OCI-LY3 (cell line): Measurements from ENCODE around the gene SLFN5.

Experiments used
- H2AFZ ChIP-seq: fragments of 200-600, 300-600 bp; shearing (Covaris generic); 2 replicates; pipeline ENCODE4 v1.6.0; 2014; ENCODE audit warnings: antibody characterized with exemption, low read depth, low read length
- H3K27ac ChIP-seq: fragments of 200-600, 300-600 bp; sonication (generic); 2 replicates; pipeline ENCODE4 v1.5.1; 2014; ENCODE audit warnings: mild to moderate bottlenecking, low read length, moderate library complexity, mixed read lengths
- H3K27me3 ChIP-seq: fragments of 200-600, 300-600 bp; sonication (generic); 2 replicates; pipeline ENCODE4 v1.6.1; 2014; ENCODE audit warnings: low read depth, low read length, mixed read lengths
- H3K36me3 ChIP-seq: fragments of 200-600, 300-600 bp; sonication (generic); replicated peaks from 2 replicates; pipeline ENCODE3; 2014; ENCODE audit warnings: low read depth, low read length, mixed read lengths
- H3K4me1 ChIP-seq: fragments of 300-600, 200-600 bp; sonication (generic); 2 replicates; pipeline ENCODE4 v1.6.1; 2014; ENCODE audit warnings: low read length, mixed read lengths
- H3K4me2 ChIP-seq: fragments of 200-600, 300-600 bp; sonication (generic); 2 replicates; pipeline ENCODE4 v1.6.1; 2014; ENCODE audit warnings: low read length, mixed read lengths
- H3K4me3 ChIP-seq: fragments of 300-600, 200-600 bp; sonication (generic); 2 replicates; pipeline ENCODE4 v1.5.1; 2014; ENCODE audit warnings: antibody characterized with exemption, mild to moderate bottlenecking, low read length, moderate library complexity
- H3K79me2 ChIP-seq: fragments of 300-600, 200-600 bp; shearing (Covaris generic); 2 replicates; pipeline ENCODE4 v1.6.1; 2014; ENCODE audit warnings: mild to moderate bottlenecking, low read length, mixed read lengths
- H3K9ac ChIP-seq: fragments of 300-600, 200-600 bp; shearing (Covaris generic); 2 replicates; pipeline ENCODE4 v1.6.0; 2014; ENCODE audit warnings: mild to moderate bottlenecking, low read length, moderate library complexity
- H3K9me3 ChIP-seq: fragments of 200-600, 300-600 bp; shearing (Covaris generic); 2 replicates; pipeline ENCODE4 v1.6.1; 2014; ENCODE audit warnings: low read length, mixed read lengths; ENCODE audit not compliant: insufficient read depth
- H4K20me1 ChIP-seq: fragments of 200-600, 300-600 bp; sonication (generic); 2 replicates; pipeline ENCODE4 v1.6.1; 2016; ENCODE audit warnings: low read length, mixed read lengths; ENCODE audit not compliant: insufficient read depth
- EZH2phosphoT487 ChIP-seq: fragments of 200-600 bp; shearing (Covaris generic); IDR thresholded peaks from 2 replicates; pipeline ENCODE4 v1.6.1; 2018; ENCODE audit warnings: antibody characterized with exemption, mixed run types, low read depth
- TF ChIP-seq, protein P1 (sequence below): fragments of 200-600, 300-600 bp; sonication (generic); IDR thresholded peaks from 2 replicates; pipeline ENCODE4 v1.5.1; 2014; ENCODE audit warnings: antibody characterized with exemption, low read length, low read depth

SLFN5 gene

GRCh38 chr17:35315283-35315682, 72.4 kb downstream of the SLFN5 start:
- no peak overlapping the region for H3K9ac ChIP-seq
- H3K27ac ChIP-seq = no peak overlapping the region
- no peak overlapping the region for H3K4me3 ChIP-seq
- no peak overlapping the region for H3K4me2 ChIP-seq
- no peak for TF ChIP-seq EZH2phosphoT487
- TF ChIP-seq, protein P1, sequence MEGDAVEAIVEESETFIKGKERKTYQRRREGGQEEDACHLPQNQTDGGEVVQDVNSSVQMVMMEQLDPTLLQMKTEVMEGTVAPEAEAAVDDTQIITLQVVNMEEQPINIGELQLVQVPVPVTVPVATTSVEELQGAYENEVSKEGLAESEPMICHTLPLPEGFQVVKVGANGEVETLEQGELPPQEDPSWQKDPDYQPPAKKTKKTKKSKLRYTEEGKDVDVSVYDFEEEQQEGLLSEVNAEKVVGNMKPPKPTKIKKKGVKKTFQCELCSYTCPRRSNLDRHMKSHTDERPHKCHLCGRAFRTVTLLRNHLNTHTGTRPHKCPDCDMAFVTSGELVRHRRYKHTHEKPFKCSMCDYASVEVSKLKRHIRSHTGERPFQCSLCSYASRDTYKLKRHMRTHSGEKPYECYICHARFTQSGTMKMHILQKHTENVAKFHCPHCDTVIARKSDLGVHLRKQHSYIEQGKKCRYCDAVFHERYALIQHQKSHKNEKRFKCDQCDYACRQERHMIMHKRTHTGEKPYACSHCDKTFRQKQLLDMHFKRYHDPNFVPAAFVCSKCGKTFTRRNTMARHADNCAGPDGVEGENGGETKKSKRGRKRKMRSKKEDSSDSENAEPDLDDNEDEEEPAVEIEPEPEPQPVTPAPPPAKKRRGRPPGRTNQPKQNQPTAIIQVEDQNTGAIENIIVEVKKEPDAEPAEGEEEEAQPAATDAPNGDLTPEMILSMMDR = no peak
- H3K4me1 ChIP-seq = peaks cover 20% of the 10 kb centered on the region
- no peaks in the 10 kb centered on the region for H4K20me1 ChIP-seq
- H3K36me3 ChIP-seq = no peaks in the 10 kb centered on the region
- H2AFZ ChIP-seq = no peak overlapping the region
- no peaks in the 10 kb centered on the region for H3K9me3 ChIP-seq
- H3K79me2 ChIP-seq = no peaks in the 10 kb centered on the region
- H3K27me3 ChIP-seq = peaks cover 8% of the 10 kb centered on the region; the same call in 1 of the 2 replicates

DNA sequence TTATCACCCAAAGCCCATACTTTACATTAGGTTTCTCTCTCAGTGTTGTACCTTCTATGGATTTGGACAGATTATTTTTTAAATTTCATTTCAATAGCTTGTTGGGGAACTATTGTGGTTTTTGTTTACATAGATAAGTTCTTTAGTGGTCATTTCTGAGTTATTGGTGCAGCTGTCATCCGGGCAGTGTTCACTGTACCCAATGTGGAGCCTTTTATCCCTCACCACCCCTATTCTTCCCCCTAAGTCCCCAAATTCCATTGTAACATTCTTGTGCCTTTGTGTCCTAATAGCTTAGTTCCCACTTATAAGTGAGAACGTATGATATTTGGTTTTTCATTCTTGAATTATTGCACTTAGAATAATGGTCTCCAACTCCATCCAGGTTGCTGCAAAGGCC, 73.1 kb downstream of the SLFN5 start:
- no peak for TF ChIP-seq EZH2phosphoT487
- TF ChIP-seq, protein P1 = no peak
- H2AFZ ChIP-seq = no peak overlapping the region
- no peaks in the 10 kb centered on the region for H3K79me2 ChIP-seq
- H3K9me3 ChIP-seq = no peaks in the 10 kb centered on the region
- H4K20me1 ChIP-seq = no peaks in the 10 kb centered on the region
- H3K4me3 ChIP-seq = no peak overlapping the region
- H3K4me2 ChIP-seq = no peak overlapping the region
- peaks cover 20% of the 10 kb centered on the region for H3K4me1 ChIP-seq
- no peaks in the 10 kb centered on the region for H3K36me3 ChIP-seq
- peaks cover 8% of the 10 kb centered on the region; the same call in 1 of the 2 replicates for H3K27me3 ChIP-seq
- H3K27ac ChIP-seq = no peak overlapping the region
- no peak overlapping the region for H3K9ac ChIP-seq

DNA sequence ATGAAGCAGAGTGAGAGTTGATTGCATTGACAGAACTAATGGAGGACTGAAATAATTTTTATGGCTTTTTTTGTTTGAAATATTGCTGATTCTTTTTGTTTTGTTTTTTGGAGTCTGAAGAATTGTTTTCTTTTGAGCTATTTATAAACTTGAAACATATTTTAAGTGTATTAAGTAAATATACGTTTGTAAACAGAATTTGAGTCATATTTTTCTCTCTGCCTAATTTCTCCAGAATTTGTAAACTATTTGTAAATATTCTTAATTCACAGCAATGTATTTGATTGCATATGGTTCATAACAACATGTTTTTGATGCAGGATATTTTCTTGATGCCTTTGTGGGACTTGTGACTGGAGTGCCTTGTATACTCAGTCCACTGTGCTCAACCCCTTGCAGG, 79.9 kb downstream of the SLFN5 start:
- peaks cover 6% of the 10 kb centered on the region; the same call in 1 of the 2 replicates for H3K27me3 ChIP-seq
- no peak overlapping the region for H3K4me2 ChIP-seq
- H3K9ac ChIP-seq = no peak overlapping the region
- H2AFZ ChIP-seq = no peak overlapping the region
- no peak overlapping the region for H3K27ac ChIP-seq
- no peaks in the 10 kb centered on the region for H4K20me1 ChIP-seq
- 0 out of 2 replicates have a peak, but pooled peaks cover 2% of the 10 kb centered on the region for H3K9me3 ChIP-seq
- H3K79me2 ChIP-seq = no peaks in the 10 kb centered on the region
- TF ChIP-seq EZH2phosphoT487 = no peak
- TF ChIP-seq, protein P1 = no peak
- H3K4me3 ChIP-seq = no peak overlapping the region
- no peaks in the 10 kb centered on the region for H3K36me3 ChIP-seq
- no peaks in the 10 kb centered on the region for H3K4me1 ChIP-seq
